Liver (tissue), 9 donors: ENCODE results near the gene HIVEP2. TPM values are rescaled to one million over a fixed set of nuclear protein-coding genes. Genes with fewer than 3 reads are reported as not detected.

Experiments used
- DNase-seq: peaks from one replicate; pipeline ENCODE4 v3.0.0-alpha.2; 2017; ENCODE audit warnings: low spot score
- H3K27ac ChIP-seq, 2 donors: one replicate each; pipeline ENCODE4 v1.7.0; 2013; ENCODE audit warnings: inconsistent platforms in 2 of 2, low read length in 2 of 2, control low read depth in 1 of 2, low read depth in 1 of 2, mild to moderate bottlenecking in 1 of 2
- H3K27me3 ChIP-seq, 4 donors: one replicate each; pipeline versions ENCODE4 v1.6.1 to v1.7.0; 2013; ENCODE audit warnings: low read length in 3 of 4, inconsistent platforms in 1 of 4, mild to moderate bottlenecking in 1 of 4, moderate library complexity in 1 of 4; ENCODE audit not compliant: control insufficient read depth in 4 of 4, insufficient read depth in 4 of 4
- H3K36me3 ChIP-seq, 4 donors: one replicate each; pipeline versions ENCODE4 v1.6.1 to v1.7.0; 2013; ENCODE audit warnings: low read length in 3 of 4, mild to moderate bottlenecking in 3 of 4, low read depth in 1 of 4, moderate library complexity in 1 of 4; ENCODE audit not compliant: control insufficient read depth in 4 of 4, insufficient read depth in 3 of 4
- H3K4me1 ChIP-seq, 4 donors: one replicate each; pipeline versions ENCODE4 v1.6.1 to v1.7.0; 2013; ENCODE audit warnings: low read length in 3 of 4, mild to moderate bottlenecking in 3 of 4, moderate library complexity in 1 of 4; ENCODE audit not compliant: control insufficient read depth in 4 of 4, insufficient read depth in 4 of 4
- H3K4me3 ChIP-seq, 3 donors: one replicate each; pipeline versions ENCODE4 v1.6.1 to v1.7.0; 2013; ENCODE audit warnings: low read length in 3 of 3, control low read depth in 1 of 3, low read depth in 1 of 3, mild to moderate bottlenecking in 1 of 3
- H3K9ac ChIP-seq, 2 donors: one replicate each; pipeline ENCODE4 v1.7.0; 2013; ENCODE audit warnings: low read length in 2 of 2, mild to moderate bottlenecking in 2 of 2, moderate library complexity in 2 of 2, control low read depth in 1 of 2, low read depth in 1 of 2
- H3K9me3 ChIP-seq, 4 donors: one replicate each; pipeline versions ENCODE4 v1.6.1 to v1.7.0; 2013; ENCODE audit warnings: low read length in 3 of 4; ENCODE audit not compliant: control insufficient read depth in 4 of 4
- EGR1 ChIP-seq, 2 donors: IDR thresholded peaks; 2 replicates each; pipeline ENCODE4 v1.6.1; 2016 to 2018; ENCODE audit warnings: antibody characterized with exemption in 2 of 2, low read depth in 2 of 2
- FOXA2 ChIP-seq: IDR thresholded peaks from 2 replicates; pipeline ENCODE4 v1.6.1; 2016; ENCODE audit warnings: antibody characterized with exemption
- GABPA ChIP-seq, 2 donors: IDR thresholded peaks in 1 of 2; conservative IDR thresholded peaks in 1 of 2; 2 replicates each; pipeline ENCODE4 v1.6.1; 2016; ENCODE audit warnings: antibody characterized with exemption in 2 of 2, mild to moderate bottlenecking in 1 of 2, moderate library complexity in 1 of 2
- HNF4A ChIP-seq, 2 donors: conservative IDR thresholded peaks; 2 replicates each; pipeline ENCODE4 v1.6.1; 2016; ENCODE audit warnings: antibody characterized with exemption in 2 of 2, mild to moderate bottlenecking in 2 of 2
- HNF4G ChIP-seq: IDR thresholded peaks from 2 replicates; pipeline ENCODE4 v1.6.1; 2016; ENCODE audit warnings: antibody characterized with exemption
- JUND ChIP-seq, 2 donors: IDR thresholded peaks; 2 replicates each; pipeline ENCODE4 v1.6.1; 2016; ENCODE audit warnings: antibody characterized with exemption in 2 of 2
- NR2F2 ChIP-seq: IDR thresholded peaks from 2 replicates; pipeline ENCODE4 v1.6.1; 2016; ENCODE audit warnings: antibody characterized with exemption
- RAD21 ChIP-seq, 2 donors: IDR thresholded peaks; 2 replicates each; pipeline ENCODE4 v1.6.1; 2016; ENCODE audit warnings: antibody characterized with exemption in 2 of 2, mild to moderate bottlenecking in 2 of 2
- RXRA ChIP-seq, 2 donors: IDR thresholded peaks; 2 replicates each; pipeline ENCODE4 v1.6.1; 2017 to 2018; ENCODE audit warnings: antibody characterized with exemption in 2 of 2, mild to moderate bottlenecking in 1 of 2
- SP1 ChIP-seq: IDR thresholded peaks from 2 replicates; pipeline ENCODE4 v1.6.1; 2018; ENCODE audit warnings: antibody characterized with exemption, mild to moderate bottlenecking
- TAF1 ChIP-seq: conservative IDR thresholded peaks from 2 replicates; pipeline ENCODE4 v1.6.1; 2016; ENCODE audit warnings: antibody characterized with exemption, mild to moderate bottlenecking
- YY1 ChIP-seq: IDR thresholded peaks from 2 replicates; pipeline ENCODE4 v1.6.1; 2016; ENCODE audit warnings: antibody characterized with exemption, mild to moderate bottlenecking
- WGBS: extraction: QIAGEN DNeasy Blood & Tissue Kit; methylation state at CpG from one replicate; pipeline ENCODE4 v1.1.7; 2013; 5-methylcytosine and 5-hydroxymethylcytosine counted together
- polyA plus RNA-seq, 2 donors: library from polyadenylated mRNA; stranded (reverse) in 1 of 2; unstranded in 1 of 2; fragments of 200-250 nt in 1 of 2; fragments of >200 nt in 1 of 2; fragmentation: Nextera tagmentation in 1 of 2; extraction: Ambion mirVana in 1 of 2; gene quantifications; one replicate each; pipeline versions ENCODE4 v1.2.1 to v1.2.3, GENCODE V29; 2013 to 2015
- total RNA-seq, 2 donors: library from RNA; depleted of rRNA; stranded (reverse); fragments of >200 nt; gene quantifications; one replicate each; pipeline ENCODE4 v1.2.3, GENCODE V29; 2014
- TF ChIP-seq, protein P1 (sequence below): IDR thresholded peaks from 2 replicates; pipeline ENCODE4 v1.6.1; 2016; ENCODE audit warnings: antibody characterized with exemption
- TF ChIP-seq, protein P2 (sequence below): IDR thresholded peaks from 2 replicates; pipeline ENCODE4 v1.6.1; 2016; ENCODE audit warnings: antibody characterized with exemption
- TF ChIP-seq, protein P3 (sequence below): IDR thresholded peaks from 2 replicates; pipeline ENCODE4 v1.6.1; 2016; ENCODE audit warnings: antibody characterized with exemption, mild to moderate bottlenecking
- TF ChIP-seq, protein P4 (sequence below): IDR thresholded peaks from 2 replicates; pipeline ENCODE4 v1.6.1; 2016; ENCODE audit warnings: antibody characterized with exemption
- TF ChIP-seq, protein P5 (sequence below): fragments of 150-350 bp; IDR thresholded peaks from 2 replicates; pipeline ENCODE4 v1.5.1; 2017; ENCODE audit warnings: improper control_type of control experiment, low read depth, low read length; ENCODE audit not compliant: missing input control
- donor health status: healthy.
- donor health status: healthy.
- donor health status: healthy.
- donor health status: healthy.
- donor health status: healthy.

The HIVEP2 gene
- total and polyA plus RNA-seq, 4 donors = 0.82 to 6.6 (median 1.3) TPM

DNA sequence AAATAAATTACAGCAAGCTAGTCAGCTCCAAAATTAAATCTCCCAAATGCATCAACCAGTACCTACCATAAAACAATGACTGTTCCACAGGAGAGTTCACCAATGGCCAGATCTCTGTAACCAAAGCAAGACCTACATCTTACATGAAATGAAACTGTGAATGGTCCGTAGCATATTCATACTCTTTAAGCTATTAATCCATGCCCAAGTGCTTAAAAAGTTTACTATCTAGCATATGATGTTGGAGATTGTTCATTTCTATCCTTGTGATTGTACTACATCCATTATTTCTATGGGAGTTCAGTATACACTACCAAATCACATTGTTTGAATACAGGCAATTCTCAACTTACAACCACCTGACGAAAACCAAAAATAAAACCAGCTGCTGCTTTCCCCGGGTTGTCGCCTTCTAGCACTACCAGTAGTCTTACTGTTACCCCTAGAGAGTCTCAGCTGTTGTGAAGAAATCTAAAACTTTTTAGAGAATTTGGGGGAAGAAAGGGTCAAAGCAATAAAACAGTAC, 38.0 kb downstream of the HIVEP2 start:
- no peaks in the 10 kb centered on the region for H3K36me3 ChIP-seq
- TF ChIP-seq, protein P1, sequence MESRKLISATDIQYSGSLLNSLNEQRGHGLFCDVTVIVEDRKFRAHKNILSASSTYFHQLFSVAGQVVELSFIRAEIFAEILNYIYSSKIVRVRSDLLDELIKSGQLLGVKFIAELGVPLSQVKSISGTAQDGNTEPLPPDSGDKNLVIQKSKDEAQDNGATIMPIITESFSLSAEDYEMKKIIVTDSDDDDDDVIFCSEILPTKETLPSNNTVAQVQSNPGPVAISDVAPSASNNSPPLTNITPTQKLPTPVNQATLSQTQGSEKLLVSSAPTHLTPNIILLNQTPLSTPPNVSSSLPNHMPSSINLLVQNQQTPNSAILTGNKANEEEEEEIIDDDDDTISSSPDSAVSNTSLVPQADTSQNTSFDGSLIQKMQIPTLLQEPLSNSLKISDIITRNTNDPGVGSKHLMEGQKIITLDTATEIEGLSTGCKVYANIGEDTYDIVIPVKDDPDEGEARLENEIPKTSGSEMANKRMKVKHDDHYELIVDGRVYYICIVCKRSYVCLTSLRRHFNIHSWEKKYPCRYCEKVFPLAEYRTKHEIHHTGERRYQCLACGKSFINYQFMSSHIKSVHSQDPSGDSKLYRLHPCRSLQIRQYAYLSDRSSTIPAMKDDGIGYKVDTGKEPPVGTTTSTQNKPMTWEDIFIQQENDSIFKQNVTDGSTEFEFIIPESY = no peak
- TF ChIP-seq SP1 (no peak), GABPA (IDR thresholded peaks at IDR 0.05 in 1 of 2, conservative IDR thresholded peaks at IDR 0.05 in 1 of 2) (no peak), NR2F2 (no peak), RXRA (IDR thresholded peaks at IDR 0.05) (no peak), RAD21 (IDR thresholded peaks at IDR 0.05) (no peak), HNF4G (no peak), FOXA2 (no peak), HNF4A (conservative IDR thresholded peaks at IDR 0.05) (no peak), EGR1 (IDR thresholded peaks at IDR 0.05; ENCODE audit: low read depth in 2 of 2) (no peak), JUND (IDR thresholded peaks at IDR 0.05) (no peak), YY1 (no peak), TAF1 (no peak)
- TF ChIP-seq, protein P2, sequence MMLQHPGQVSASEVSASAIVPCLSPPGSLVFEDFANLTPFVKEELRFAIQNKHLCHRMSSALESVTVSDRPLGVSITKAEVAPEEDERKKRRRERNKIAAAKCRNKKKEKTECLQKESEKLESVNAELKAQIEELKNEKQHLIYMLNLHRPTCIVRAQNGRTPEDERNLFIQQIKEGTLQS = no peak
- TF ChIP-seq, protein P3, sequence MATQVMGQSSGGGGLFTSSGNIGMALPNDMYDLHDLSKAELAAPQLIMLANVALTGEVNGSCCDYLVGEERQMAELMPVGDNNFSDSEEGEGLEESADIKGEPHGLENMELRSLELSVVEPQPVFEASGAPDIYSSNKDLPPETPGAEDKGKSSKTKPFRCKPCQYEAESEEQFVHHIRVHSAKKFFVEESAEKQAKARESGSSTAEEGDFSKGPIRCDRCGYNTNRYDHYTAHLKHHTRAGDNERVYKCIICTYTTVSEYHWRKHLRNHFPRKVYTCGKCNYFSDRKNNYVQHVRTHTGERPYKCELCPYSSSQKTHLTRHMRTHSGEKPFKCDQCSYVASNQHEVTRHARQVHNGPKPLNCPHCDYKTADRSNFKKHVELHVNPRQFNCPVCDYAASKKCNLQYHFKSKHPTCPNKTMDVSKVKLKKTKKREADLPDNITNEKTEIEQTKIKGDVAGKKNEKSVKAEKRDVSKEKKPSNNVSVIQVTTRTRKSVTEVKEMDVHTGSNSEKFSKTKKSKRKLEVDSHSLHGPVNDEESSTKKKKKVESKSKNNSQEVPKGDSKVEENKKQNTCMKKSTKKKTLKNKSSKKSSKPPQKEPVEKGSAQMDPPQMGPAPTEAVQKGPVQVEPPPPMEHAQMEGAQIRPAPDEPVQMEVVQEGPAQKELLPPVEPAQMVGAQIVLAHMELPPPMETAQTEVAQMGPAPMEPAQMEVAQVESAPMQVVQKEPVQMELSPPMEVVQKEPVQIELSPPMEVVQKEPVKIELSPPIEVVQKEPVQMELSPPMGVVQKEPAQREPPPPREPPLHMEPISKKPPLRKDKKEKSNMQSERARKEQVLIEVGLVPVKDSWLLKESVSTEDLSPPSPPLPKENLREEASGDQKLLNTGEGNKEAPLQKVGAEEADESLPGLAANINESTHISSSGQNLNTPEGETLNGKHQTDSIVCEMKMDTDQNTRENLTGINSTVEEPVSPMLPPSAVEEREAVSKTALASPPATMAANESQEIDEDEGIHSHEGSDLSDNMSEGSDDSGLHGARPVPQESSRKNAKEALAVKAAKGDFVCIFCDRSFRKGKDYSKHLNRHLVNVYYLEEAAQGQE = no peak
- TF ChIP-seq, protein P4, sequence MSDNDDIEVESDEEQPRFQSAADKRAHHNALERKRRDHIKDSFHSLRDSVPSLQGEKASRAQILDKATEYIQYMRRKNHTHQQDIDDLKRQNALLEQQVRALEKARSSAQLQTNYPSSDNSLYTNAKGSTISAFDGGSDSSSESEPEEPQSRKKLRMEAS = no peak
- TF ChIP-seq, protein P5, sequence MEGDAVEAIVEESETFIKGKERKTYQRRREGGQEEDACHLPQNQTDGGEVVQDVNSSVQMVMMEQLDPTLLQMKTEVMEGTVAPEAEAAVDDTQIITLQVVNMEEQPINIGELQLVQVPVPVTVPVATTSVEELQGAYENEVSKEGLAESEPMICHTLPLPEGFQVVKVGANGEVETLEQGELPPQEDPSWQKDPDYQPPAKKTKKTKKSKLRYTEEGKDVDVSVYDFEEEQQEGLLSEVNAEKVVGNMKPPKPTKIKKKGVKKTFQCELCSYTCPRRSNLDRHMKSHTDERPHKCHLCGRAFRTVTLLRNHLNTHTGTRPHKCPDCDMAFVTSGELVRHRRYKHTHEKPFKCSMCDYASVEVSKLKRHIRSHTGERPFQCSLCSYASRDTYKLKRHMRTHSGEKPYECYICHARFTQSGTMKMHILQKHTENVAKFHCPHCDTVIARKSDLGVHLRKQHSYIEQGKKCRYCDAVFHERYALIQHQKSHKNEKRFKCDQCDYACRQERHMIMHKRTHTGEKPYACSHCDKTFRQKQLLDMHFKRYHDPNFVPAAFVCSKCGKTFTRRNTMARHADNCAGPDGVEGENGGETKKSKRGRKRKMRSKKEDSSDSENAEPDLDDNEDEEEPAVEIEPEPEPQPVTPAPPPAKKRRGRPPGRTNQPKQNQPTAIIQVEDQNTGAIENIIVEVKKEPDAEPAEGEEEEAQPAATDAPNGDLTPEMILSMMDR = no peak
- H3K27ac ChIP-seq = no peak overlapping the region
- no peaks in the 10 kb centered on the region for H3K9me3 ChIP-seq
- no peaks in the 10 kb centered on the region for H3K27me3 ChIP-seq
- peaks cover 0 to 2% (median 0%) of the 10 kb centered on the region in 4 donors for H3K4me1 ChIP-seq
- no peak overlapping the region for H3K4me3 ChIP-seq
- H3K9ac ChIP-seq = no peak overlapping the region
- DNase-seq = no peak
- WGBS = 85% methylated on average over 4 of the region's 4 CpGs
